ENCODE results near the gene CRHR2. TPM values are rescaled to one million over a fixed set of nuclear protein-coding genes. Genes with fewer than 3 reads are reported as not detected.
"Not testable (repeated sequence)": the region's sequence is repeated elsewhere in the genome, so short reads cannot be mapped to it uniquely, and the experiment has no call there.

CRHR2 gene
- total RNA-seq, 1 experiment from 2014 or later: not detected

GRCh38 chr7:30726296-30727006 is 44.2 kb upstream of the CRHR2 start:
- no peaks in the 10 kb centered on the region for H3K79me2 ChIP-seq (ENCODE audit: low read length)
- H3K9me2 ChIP-seq (replicated peaks; ENCODE audit: insufficient read depth, low read length): no peaks in the 10 kb centered on the region
- peak overlapping the region; percentile 64; the same call in 1 of the 2 replicates for H3K27ac ChIP-seq (ENCODE audit: low read length)
- H3K9me3 ChIP-seq (ENCODE audit: low read length): no peaks in the 10 kb centered on the region
- peak overlapping the region; percentile 83 for H3K4me2 ChIP-seq (ENCODE audit: low read depth, low read length, poor library complexity, severe bottlenecking)
- H4K20me1 ChIP-seq (ENCODE audit: insufficient read depth, low read depth, low read length): no peaks in the 10 kb centered on the region
- H3K36me3 ChIP-seq (ENCODE audit: insufficient read depth, low read length): no peaks in the 10 kb centered on the region
- H2AFZ ChIP-seq (ENCODE audit: low read length): no peak overlapping the region
- H3K4me3 ChIP-seq (ENCODE audit: low read length): peak overlapping the region; percentile 61; the same call in 1 of the 2 replicates
- no peaks in the 10 kb centered on the region for H3K27me3 ChIP-seq (ENCODE audit: low read length)
- H3K4me1 ChIP-seq (ENCODE audit: low read length): peaks cover 25% of the 10 kb centered on the region
- H3K9ac ChIP-seq (ENCODE audit: low read length): peak overlapping the region; percentile 67
- DNase-seq: peak; percentile 65

GRCh38 chr7:30723776-30724175 is 41.5 kb upstream of the CRHR2 start:
- no peak overlapping the region for H2AFZ ChIP-seq (ENCODE audit: low read length)
- no peaks in the 10 kb centered on the region for H3K27me3 ChIP-seq (ENCODE audit: low read length)

GRCh38 chr7:30722671-30723070 is 40.4 kb upstream of the CRHR2 start:
- Histone ChIP-seq H3K27me3 (ENCODE audit: low read length) (no peaks in the 10 kb centered on the region), H2AFZ (ENCODE audit: low read length) (no peak overlapping the region), H3K9ac (ENCODE audit: low read length) (no peak overlapping the region), H3K4me3 (ENCODE audit: low read length) (no peak overlapping the region), H3K36me3 (ENCODE audit: insufficient read depth, low read length) (no peaks in the 10 kb centered on the region), H3K9me3 (ENCODE audit: low read length) (no peaks in the 10 kb centered on the region), H3K4me1 (ENCODE audit: low read length) (peaks cover 16% of the 10 kb centered on the region), H3K4me2 (ENCODE audit: low read depth, low read length, poor library complexity, severe bottlenecking) (no peak overlapping the region), H3K79me2 (ENCODE audit: low read length) (no peaks in the 10 kb centered on the region), H4K20me1 (ENCODE audit: insufficient read depth, low read depth, low read length) (no peaks in the 10 kb centered on the region), H3K27ac (ENCODE audit: low read length) (no peak overlapping the region), H3K9me2 (replicated peaks; ENCODE audit: insufficient read depth, low read length) (no peaks in the 10 kb centered on the region)
- DNase-seq: no peak

More at GRCh38 chr7:30723776-30724175, 41.5 kb upstream of the CRHR2 start:
- Histone ChIP-seq H3K4me3 (ENCODE audit: low read length) (no peak overlapping the region), H3K4me2 (ENCODE audit: low read depth, low read length, poor library complexity, severe bottlenecking) (no peak overlapping the region), H3K9me2 (replicated peaks; ENCODE audit: insufficient read depth, low read length) (no peaks in the 10 kb centered on the region), H3K9me3 (ENCODE audit: low read length) (no peaks in the 10 kb centered on the region), H3K9ac (ENCODE audit: low read length) (no peak overlapping the region), H3K4me1 (ENCODE audit: low read length) (peaks cover 25% of the 10 kb centered on the region), H4K20me1 (ENCODE audit: insufficient read depth, low read depth, low read length) (no peaks in the 10 kb centered on the region), H3K36me3 (ENCODE audit: insufficient read depth, low read length) (no peaks in the 10 kb centered on the region), H3K79me2 (ENCODE audit: low read length) (no peaks in the 10 kb centered on the region), H3K27ac (ENCODE audit: low read length) (no peak overlapping the region)
- DNase-seq: no peak

- Histone ChIP-seq H3K4me2 (ENCODE audit: low read depth, low read length, poor library complexity, severe bottlenecking) (no peak overlapping the region), H4K20me1 (ENCODE audit: insufficient read depth, low read depth, low read length) (no peaks in the 10 kb centered on the region), H3K36me3 (ENCODE audit: insufficient read depth, low read length) (no peaks in the 10 kb centered on the region), H3K79me2 (ENCODE audit: low read length) (no peaks in the 10 kb centered on the region), H2AFZ (ENCODE audit: low read length) (no peak overlapping the region), H3K27me3 (ENCODE audit: low read length) (no peaks in the 10 kb centered on the region), H3K9me3 (ENCODE audit: low read length) (no peaks in the 10 kb centered on the region), H3K4me3 (ENCODE audit: low read length) (no peak overlapping the region), H3K27ac (ENCODE audit: low read length) (no peak overlapping the region), H3K4me1 (ENCODE audit: low read length) (peaks cover 11% of the 10 kb centered on the region), H3K9me2 (replicated peaks; ENCODE audit: insufficient read depth, low read length) (no peaks in the 10 kb centered on the region), H3K9ac (ENCODE audit: low read length) (no peak overlapping the region)
- no peak for DNase-seq
Measured at GRCh38 chr7:30722187-30722586, 39.9 kb upstream of the CRHR2 start.

- no peaks in the 10 kb centered on the region for H3K27me3 ChIP-seq (ENCODE audit: low read length)
- H3K9me2 ChIP-seq (replicated peaks; ENCODE audit: insufficient read depth, low read length): no peaks in the 10 kb centered on the region
- no peaks in the 10 kb centered on the region for H3K79me2 ChIP-seq (ENCODE audit: low read length)
- no peak for DNase-seq
- no peaks in the 10 kb centered on the region for H3K9me3 ChIP-seq (ENCODE audit: low read length)
- no peak overlapping the region for H3K27ac ChIP-seq (ENCODE audit: low read length)
- H3K36me3 ChIP-seq (ENCODE audit: insufficient read depth, low read length): no peaks in the 10 kb centered on the region
- no peak overlapping the region for H3K9ac ChIP-seq (ENCODE audit: low read length)
- H4K20me1 ChIP-seq (ENCODE audit: insufficient read depth, low read depth, low read length): no peaks in the 10 kb centered on the region
- no peak overlapping the region for H3K4me3 ChIP-seq (ENCODE audit: low read length)
- H3K4me2 ChIP-seq (ENCODE audit: low read depth, low read length, poor library complexity, severe bottlenecking): no peak overlapping the region
- peaks cover 1% of the 10 kb centered on the region for H3K4me1 ChIP-seq (ENCODE audit: low read length)
- no peak overlapping the region for H2AFZ ChIP-seq (ENCODE audit: low read length)
Measured at GRCh38 chr7:30721211-30721610, 39.0 kb upstream of the CRHR2 start.

DNA sequence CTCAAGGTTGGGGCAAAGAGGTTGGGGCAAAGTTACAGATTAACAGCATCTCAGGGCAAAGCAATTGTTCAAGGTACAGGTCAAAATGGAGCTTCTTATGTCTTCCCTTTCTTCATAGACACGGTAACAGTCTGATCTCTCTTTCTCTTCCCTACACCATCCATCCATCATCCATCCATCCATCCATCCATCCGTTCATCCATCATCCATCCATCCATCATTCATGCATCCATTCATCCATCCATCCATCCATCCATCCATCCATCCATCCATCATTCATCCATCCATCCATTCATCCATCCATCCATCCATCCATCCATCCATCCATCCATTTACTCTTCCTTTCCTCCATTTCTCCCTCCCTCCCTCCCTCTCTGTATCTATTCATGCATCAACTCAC is 37.2 kb upstream of the CRHR2 start:
- not testable (repeated sequence) for H3K27me3 ChIP-seq (ENCODE audit: low read length); H3K4me2 ChIP-seq (ENCODE audit: low read depth, low read length, poor library complexity, severe bottlenecking); H2AFZ ChIP-seq (ENCODE audit: low read length); H3K9me2 ChIP-seq (replicated peaks; ENCODE audit: insufficient read depth, low read length); H3K36me3 ChIP-seq (ENCODE audit: insufficient read depth, low read length); H3K9ac ChIP-seq (ENCODE audit: low read length); H3K9me3 ChIP-seq (ENCODE audit: low read length); H3K27ac ChIP-seq (ENCODE audit: low read length); H3K79me2 ChIP-seq (ENCODE audit: low read length); H3K4me1 ChIP-seq (ENCODE audit: low read length); H3K4me3 ChIP-seq (ENCODE audit: low read length); H4K20me1 ChIP-seq (ENCODE audit: insufficient read depth, low read depth, low read length); DNase-seq

DNA sequence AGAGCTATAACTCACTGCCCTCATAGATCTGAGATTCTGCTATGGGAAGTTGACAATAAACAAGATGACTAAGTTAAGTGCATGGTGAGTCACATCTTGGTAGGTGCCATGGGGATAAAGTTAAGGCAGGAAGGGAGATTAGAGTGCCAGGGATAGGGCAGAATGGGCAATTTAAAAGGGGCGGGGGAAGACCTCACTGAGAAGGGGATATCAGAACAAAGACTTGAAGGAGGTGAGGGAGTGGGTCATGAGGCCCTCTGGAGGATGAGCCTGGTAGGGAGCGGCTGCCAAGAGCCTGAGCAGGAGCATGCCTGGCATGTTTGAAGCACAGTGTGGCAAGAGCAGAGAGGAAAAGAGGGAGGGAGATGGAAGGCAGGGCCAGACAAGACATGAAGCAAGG is 34.9 kb upstream of the CRHR2 start:
- H3K4me1 ChIP-seq (ENCODE audit: low read length): peaks cover 8% of the 10 kb centered on the region
- no peak overlapping the region for H3K27ac ChIP-seq (ENCODE audit: low read length)
- no peaks in the 10 kb centered on the region for H3K27me3 ChIP-seq (ENCODE audit: low read length)
- H3K4me3 ChIP-seq (ENCODE audit: low read length): no peak overlapping the region
- H3K9ac ChIP-seq (ENCODE audit: low read length): no peak overlapping the region
- H3K9me3 ChIP-seq (ENCODE audit: low read length): no peaks in the 10 kb centered on the region
- H3K79me2 ChIP-seq (ENCODE audit: low read length): no peaks in the 10 kb centered on the region
- no peaks in the 10 kb centered on the region for H3K36me3 ChIP-seq (ENCODE audit: insufficient read depth, low read length)
- no peak overlapping the region for H2AFZ ChIP-seq (ENCODE audit: low read length)
- no peaks in the 10 kb centered on the region for H4K20me1 ChIP-seq (ENCODE audit: insufficient read depth, low read depth, low read length)
- H3K4me2 ChIP-seq (ENCODE audit: low read depth, low read length, poor library complexity, severe bottlenecking): no peak overlapping the region
- no peak for DNase-seq
- H3K9me2 ChIP-seq (replicated peaks; ENCODE audit: insufficient read depth, low read length): no peaks in the 10 kb centered on the region

- DNase-seq: no peak
- Histone ChIP-seq H3K4me2 (ENCODE audit: low read depth, low read length, poor library complexity, severe bottlenecking) (no peak overlapping the region), H3K27me3 (ENCODE audit: low read length) (no peaks in the 10 kb centered on the region), H3K4me1 (ENCODE audit: low read length) (peaks cover 8% of the 10 kb centered on the region), H3K9me3 (ENCODE audit: low read length) (no peaks in the 10 kb centered on the region), H3K79me2 (ENCODE audit: low read length) (no peaks in the 10 kb centered on the region), H3K9ac (ENCODE audit: low read length) (no peak overlapping the region), H4K20me1 (ENCODE audit: insufficient read depth, low read depth, low read length) (no peaks in the 10 kb centered on the region), H2AFZ (ENCODE audit: low read length) (no peak overlapping the region), H3K9me2 (replicated peaks; ENCODE audit: insufficient read depth, low read length) (no peaks in the 10 kb centered on the region), H3K27ac (ENCODE audit: low read length) (no peak overlapping the region), H3K36me3 (ENCODE audit: insufficient read depth, low read length) (no peaks in the 10 kb centered on the region), H3K4me3 (ENCODE audit: low read length) (no peak overlapping the region)
Measured at GRCh38 chr7:30714129-30714528, 31.9 kb upstream of the CRHR2 start.
